Measurements from ENCODE around the gene NDUFA1. TPM values are rescaled to one million over a fixed set of nuclear protein-coding genes. Genes with fewer than 3 reads are reported as not detected.
A peak's percentile ranks its signal among the peaks of the same experiment; 100 is the strongest.

NDUFA1 gene
- 167 and 181 TPM in 2 replicates for total RNA-seq (2016; rRNA removed; fragmentation: Illumina TruSeq; extraction: Trizol)
- 52.2 and 54.3 TPM in 2 replicates for total RNA-seq (2016; cell fraction: cytosol; rRNA removed; fragmentation: Illumina TruSeq; extraction: Trizol; ENCODE audit: low read depth)
- 179 and 198 TPM in 2 replicates for total RNA-seq (2016; cell fraction: insoluble cytoplasmic fraction; rRNA removed; fragmentation: Illumina TruSeq; extraction: Trizol)
- 72.9 and 80.9 TPM in 2 replicates for total RNA-seq (2016; cell fraction: membrane; rRNA removed; fragmentation: Illumina TruSeq; extraction: Trizol)
- 85.6 and 89.4 TPM in 2 replicates for total RNA-seq (2016; cell fraction: nucleus; rRNA removed; fragmentation: Illumina TruSeq; extraction: Trizol)
- polyA plus RNA-seq (2011; rRNA removed), result 102 and 150 TPM in 2 replicates
- 56.6 and 77.4 TPM in 2 replicates for polyA plus RNA-seq (2011; cell fraction: cytosol; rRNA removed)
- polyA plus RNA-seq (2011; cell fraction: nucleus; rRNA removed), result 15.4 and 22.0 TPM in 2 replicates
- 112 and 183 TPM in 2 replicates for polyA plus RNA-seq (2012)
- 52.3 and 72.1 TPM in 2 replicates for polyA plus RNA-seq (2016; cell fraction: cytosol; fragmentation: Illumina TruSeq; extraction: Trizol; ENCODE audit: low read depth)
- 160 and 182 TPM in 2 replicates for polyA plus RNA-seq (2016; cell fraction: insoluble cytoplasmic fraction; fragmentation: Illumina TruSeq; extraction: Trizol; ENCODE audit: low read depth)
- 56.0 and 73.0 TPM in 2 replicates for polyA plus RNA-seq (2016; cell fraction: membrane; fragmentation: Illumina TruSeq; extraction: Trizol; ENCODE audit: low read depth)
- polyA plus RNA-seq (2016; cell fraction: nucleus; fragmentation: Illumina TruSeq; extraction: Trizol; ENCODE audit: insufficient read depth, low read depth), result 154 and 155 TPM in 2 replicates
- 12.9 and 43.1 TPM in 2 replicates for polyA minus RNA-seq (2011; rRNA and poly(A)+ RNA removed; ENCODE audit: low replicate concordance)
- polyA minus RNA-seq (2011; cell fraction: cytosol; rRNA and poly(A)+ RNA removed), result 33.2 and 39.7 TPM in 2 replicates
- 14.2 and 16.9 TPM in 2 replicates for polyA minus RNA-seq (2011; cell fraction: nucleus; rRNA and poly(A)+ RNA removed)
- percentile 75 among the genes with signal in this experiment for Bru-seq, nascent RNA
- percentile 70 among the genes with signal in this experiment for BruChase-seq, experiment 1, labeled RNA remaining after a 6-hour chase
- percentile 64 among the genes with signal in this experiment for BruChase-seq, experiment 2, labeled RNA remaining after a 2-hour chase
- long read RNA-seq, experiment 1, transcript NDUFA1-201 (3 exons, 766 nt), result major isoform, 320 of 321 reads
- long read RNA-seq, experiment 1, partial matches to known transcripts, result 0 of 321 reads
- long read RNA-seq, experiment 1, other reads (novel, unspliced or antisense), result 1 of 321 reads
- long read RNA-seq, experiment 2, transcript NDUFA1-201 (3 exons, 766 nt), result major isoform, 263 of 272 reads
- long read RNA-seq, experiment 2, partial matches to known transcripts, result 3 of 272 reads
- long read RNA-seq, experiment 2, other reads (novel, unspliced or antisense), result 6 of 272 reads

- ChIA-PET POLR2A (interaction anchor here (1.0 to 3.7 kb wide), 4 partner anchors 19 to 87 kb away, joined by 4 to 42 read pairs (median 16); partner anchors contain the start of genes RPL39 and UPF3B), CTCF (ENCODE audit: low intra/inter-chr PET ratio, low total read pairs) (no interaction called here)
- in situ Hi-C loops (cut with HindIII; ENCODE audit: extremely low pct_ligation_motif_present, low pct_unique_long_range_greater_than_20kb) (no loop called here), intact Hi-C loops (cut with micrococcal nuclease; ENCODE audit: unreplicated experiment) (loop anchor here (2.0 kb wide), 2 partner anchors 19 to 81 kb away; partner anchors contain the start of genes RPL39 and UPF3B)
- Histone ChIP-seq H3K27ac (ENCODE audit: extremely low read length, insufficient read depth, low read length) (peak within 1 kb of the TSS; percentile 99), H3K36me3 (replicated peaks in 1 of 2; ENCODE audit: control insufficient read depth in 1 of 2, insufficient read depth in 2 of 2, low read length in 2 of 2) (0 out of 5 replicates have a peak, but pooled peaks cover 0 to 5% of the 10 kb centered on the region in 2 experiments), H3K4me2 (ENCODE audit: low read depth, low read length) (peak within 1 kb of the TSS; percentile 74), H3K79me2 (ENCODE audit: insufficient read depth, low read length) (peaks cover 36% of the 10 kb centered on the region), H4K20me1 (ENCODE audit: insufficient read depth, low read length) (no peaks in the 10 kb centered on the region), H3K4me3 (replicated peaks in 1 of 3; ENCODE audit: insufficient read depth in 1 of 3, low read depth in 2 of 3, low read length in 3 of 3) (peak within 1 kb of the TSS; percentile 70 to 82 (median 74)), H3K9me3 (ENCODE audit: low read length) (no peaks in the 10 kb centered on the region), H3K9ac (ENCODE audit: insufficient read depth, low read depth, low read length) (peak within 1 kb of the TSS; percentile 96), H2AFZ (ENCODE audit: low read length) (no peak within 1 kb of the TSS), H3K27me3 (ENCODE audit: control insufficient read depth in 1 of 2, insufficient read depth in 2 of 2, low read length in 2 of 2) (no peaks in the 10 kb centered on the region; a peak in 1 of 5 replicates), H3K4me1 (ENCODE audit: insufficient read depth, low read length) (peaks cover 4% of the 10 kb centered on the region; the same call in 1 of the 2 replicates)
- DNase-seq (ENCODE audit: low spot score) (peak; percentile 76), FAIRE-seq (no peak), ATAC-seq (peak; percentile 95)
- 0% methylated on average over 4 of the region's 62 CpGs for WGBS (ENCODE audit: low lambda C conversion rate)
- TSS peak; percentile 70 for BruUV-seq (replicated peaks)
- TF ChIP-seq ZNF570 (CRISPR knock-in tag; IDR thresholded peaks at IDR 0.05; ENCODE audit: borderline replicate concordance) (no peak), SALL1 (CRISPR knock-in tag; IDR thresholded peaks at IDR 0.05) (peak; percentile 69), ZNF614 (CRISPR knock-in tag; IDR thresholded peaks at IDR 0.05; ENCODE audit: borderline replicate concordance) (no peak), ZNF7 (CRISPR knock-in tag; IDR thresholded peaks at IDR 0.05) (no peak), ZNF800 (CRISPR knock-in tag; IDR thresholded peaks at IDR 0.05) (peak; percentile 78), KLF11 (CRISPR knock-in tag; IDR thresholded peaks at IDR 0.05) (no peak), ZBTB7B (CRISPR knock-in tag; IDR thresholded peaks at IDR 0.05) (no peak), PHB2 (IDR thresholded peaks at IDR 0.05; ENCODE audit: partially characterized antibody) (no peak), ZNF619 (CRISPR knock-in tag; IDR thresholded peaks at IDR 0.05) (no peak), ZFP37 (CRISPR knock-in tag; IDR thresholded peaks at IDR 0.05; ENCODE audit: borderline replicate concordance) (peak; percentile 91; the same call in 1 of the 2 replicates), ZC3H4 (CRISPR knock-in tag; IDR thresholded peaks at IDR 0.05; ENCODE audit: borderline replicate concordance) (no peak), RXRA (CRISPR knock-in tag; IDR thresholded peaks at IDR 0.05) (peak; percentile 57; the same call in 1 of the 2 replicates)
- TF ChIP-seq, protein P1, sequence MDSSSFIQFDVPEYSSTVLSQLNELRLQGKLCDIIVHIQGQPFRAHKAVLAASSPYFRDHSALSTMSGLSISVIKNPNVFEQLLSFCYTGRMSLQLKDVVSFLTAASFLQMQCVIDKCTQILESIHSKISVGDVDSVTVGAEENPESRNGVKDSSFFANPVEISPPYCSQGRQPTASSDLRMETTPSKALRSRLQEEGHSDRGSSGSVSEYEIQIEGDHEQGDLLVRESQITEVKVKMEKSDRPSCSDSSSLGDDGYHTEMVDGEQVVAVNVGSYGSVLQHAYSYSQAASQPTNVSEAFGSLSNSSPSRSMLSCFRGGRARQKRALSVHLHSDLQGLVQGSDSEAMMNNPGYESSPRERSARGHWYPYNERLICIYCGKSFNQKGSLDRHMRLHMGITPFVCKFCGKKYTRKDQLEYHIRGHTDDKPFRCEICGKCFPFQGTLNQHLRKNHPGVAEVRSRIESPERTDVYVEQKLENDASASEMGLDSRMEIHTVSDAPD (CRISPR knock-in tag; IDR thresholded peaks at IDR 0.05), result peak; percentile 39; the same call in 1 of the 2 replicates
- TF ChIP-seq, protein P2, sequence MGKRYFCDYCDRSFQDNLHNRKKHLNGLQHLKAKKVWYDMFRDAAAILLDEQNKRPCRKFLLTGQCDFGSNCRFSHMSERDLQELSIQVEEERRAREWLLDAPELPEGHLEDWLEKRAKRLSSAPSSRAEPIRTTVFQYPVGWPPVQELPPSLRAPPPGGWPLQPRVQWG (CRISPR knock-in tag; IDR thresholded peaks at IDR 0.05; ENCODE audit: borderline replicate concordance, low read depth), result no peak
Observed at GRCh38 chrX:119871599-119872395, at the start of gene NDUFA1, which contains the start of gene RNF113A. NDUFA1 (plus strand) TSS chrX:119871832; CDS start chrX:119871912, 80 bp downstream. RNF113A (minus strand) TSS chrX:119871733; CDS start chrX:119871613, 120 bp downstream.

Measured in HepG2 (cell line).